Measurements from ENCODE around the gene TCF15. TPM values are rescaled to one million over a fixed set of nuclear protein-coding genes. Genes with fewer than 3 reads are reported as not detected.

The TCF15 gene
- polyA plus RNA-seq, 3 donors, result not detected

- peaks cover 1% of the 10 kb centered on the region for H3K4me1 Mint-ChIP-seq
- Histone ChIP-seq H3K4me2 (replicated peaks; ENCODE audit: extremely low read depth, low read length, poor library complexity, severe bottlenecking) (no peak overlapping the region), H2AFZ (ENCODE audit: insufficient read depth, low read depth, low read length, poor library complexity, severe bottlenecking) (no peak overlapping the region), H3K27me3 (ENCODE audit: control insufficient read depth in 2 of 2, insufficient read depth in 2 of 2, low read length in 2 of 2) (peaks cover 0 to 39% of the 10 kb centered on the region in 2 donors), H3K4me1 (ENCODE audit: control insufficient read depth in 1 of 2, insufficient read depth in 2 of 2, low read length in 2 of 2) (no peaks in the 10 kb centered on the region), H3K9me3 (replicated peaks in 1 of 2; ENCODE audit: control insufficient read depth in 1 of 2, insufficient read depth in 1 of 2, low read length in 2 of 2) (no peaks in the 10 kb centered on the region), H3K36me3 (replicated peaks in 1 of 2; ENCODE audit: control insufficient read depth in 1 of 2, insufficient read depth in 2 of 2, low read length in 2 of 2) (no peaks in the 10 kb centered on the region), H3K79me2 (ENCODE audit: insufficient read depth, low read length) (no peaks in the 10 kb centered on the region), H3K27ac (ENCODE audit: low read depth in 1 of 2, low read length in 2 of 2) (no peak overlapping the region), H3K4me3 (replicated peaks in 1 of 3; ENCODE audit: low read depth in 2 of 3, low read length in 3 of 3) (no peak overlapping the region), H3K9ac (ENCODE audit: insufficient read depth, low read length, poor library complexity, severe bottlenecking) (no peak overlapping the region), H4K20me1 (ENCODE audit: insufficient read depth, low read length) (no peaks in the 10 kb centered on the region)
- DNase-seq, result no peak
- WGBS (ENCODE audit: insufficient coverage), result 55% methylated on average over 14 of the region's 24 CpGs
- H3K9me3 Mint-ChIP-seq, result no peaks in the 10 kb centered on the region
- H3K4me3 Mint-ChIP-seq, result peak overlapping the region in 1 of 2 donors; percentile 31
- H3K36me3 Mint-ChIP-seq, result no peaks in the 10 kb centered on the region
- H3K27me3 Mint-ChIP-seq (ENCODE audit: low read depth in 3 of 3), result peaks cover 43 to 59% (median 44%) of the 10 kb centered on the region in 3 donors
- no peak for TF ChIP-seq CTCF (IDR thresholded peaks at IDR 0.05)
- no peak overlapping the region for H3K27ac Mint-ChIP-seq
- intact Hi-C loops (cut with micrococcal nuclease), result no loop called here
Measured at GRCh38 chr20:571754-572441, 38.2 kb downstream of the TCF15 start.

GRCh38 chr20:568673-569415 lies 41.3 kb downstream of the TCF15 start:
- Histone ChIP-seq H3K4me3 (replicated peaks in 1 of 3; ENCODE audit: low read depth in 2 of 3, low read length in 3 of 3) (no peak overlapping the region), H3K4me1 (ENCODE audit: control insufficient read depth in 1 of 2, insufficient read depth in 2 of 2, low read length in 2 of 2) (no peaks in the 10 kb centered on the region), H3K27me3 (ENCODE audit: control insufficient read depth in 2 of 2, insufficient read depth in 2 of 2, low read length in 2 of 2) (peaks cover 0 to 36% of the 10 kb centered on the region in 2 donors), H2AFZ (ENCODE audit: insufficient read depth, low read depth, low read length, poor library complexity, severe bottlenecking) (no peak overlapping the region), H3K4me2 (replicated peaks; ENCODE audit: extremely low read depth, low read length, poor library complexity, severe bottlenecking) (no peak overlapping the region), H3K9me3 (replicated peaks in 1 of 2; ENCODE audit: control insufficient read depth in 1 of 2, insufficient read depth in 1 of 2, low read length in 2 of 2) (no peaks in the 10 kb centered on the region), H3K9ac (ENCODE audit: insufficient read depth, low read length, poor library complexity, severe bottlenecking) (no peak overlapping the region), H3K27ac (ENCODE audit: low read depth in 1 of 2, low read length in 2 of 2) (no peak overlapping the region), H3K36me3 (replicated peaks in 1 of 2; ENCODE audit: control insufficient read depth in 1 of 2, insufficient read depth in 2 of 2, low read length in 2 of 2) (no peaks in the 10 kb centered on the region), H4K20me1 (ENCODE audit: insufficient read depth, low read length) (no peaks in the 10 kb centered on the region), H3K79me2 (ENCODE audit: insufficient read depth, low read length) (no peaks in the 10 kb centered on the region)
- no peak for DNase-seq
- Mint-ChIP-seq H3K36me3 (no peaks in the 10 kb centered on the region), H3K9me3 (no peaks in the 10 kb centered on the region), H3K4me1 (no peaks in the 10 kb centered on the region), H3K27ac (peak overlapping the region in 1 of 7 donors; percentile 72), H3K27me3 (ENCODE audit: low read depth in 3 of 3) (peaks cover 44 to 52% (median 45%) of the 10 kb centered on the region in 3 donors), H3K4me3 (peak overlapping the region in 1 of 2 donors; percentile 23)
- intact Hi-C loops (cut with micrococcal nuclease), result no loop called here
- no peak for TF ChIP-seq CTCF (IDR thresholded peaks at IDR 0.05)
- 79% methylated on average over 11 of the region's 14 CpGs for WGBS (ENCODE audit: insufficient coverage)

Data from CD14-positive monocyte (primary cell).